GM12878 (cell line): ENCODE data around the gene SUPT3H. TPM values are rescaled to one million over a fixed set of nuclear protein-coding genes. Genes with fewer than 3 reads are reported as not detected.

Experiments used
- CBX5 ChIP-seq: sonication (generic); IDR thresholded peaks from 2 replicates; pipeline ENCODE4 v1.6.1; 2016; ENCODE audit warnings: low read depth, moderate library complexity, mild to moderate bottlenecking, inconsistent platforms
- ETV6 ChIP-seq, 2 experiments: fragments of 450-650 bp in 1 of 2; IDR thresholded peaks in 1 of 2; conservative IDR thresholded peaks in 1 of 2; 2 replicates each; pipeline ENCODE4 v1.6.1; 2014; ENCODE audit warnings: antibody characterized with exemption in 1 of 2, borderline replicate concordance in 1 of 2, low read depth in 1 of 2, mild to moderate bottlenecking in 1 of 2, moderate library complexity in 1 of 2
- FOXM1 ChIP-seq: IDR thresholded peaks from 2 replicates; pipeline ENCODE4 v1.6.1; 2012; ENCODE audit warnings: low read depth, mild to moderate bottlenecking, inconsistent platforms, low read length, moderate library complexity
- HDGF ChIP-seq: fragments of 450-650 bp; IDR thresholded peaks from 2 replicates; pipeline ENCODE4 v1.6.1; 2016; ENCODE audit warnings: antibody characterized with exemption
- NR2C2 ChIP-seq: IDR thresholded peaks from 2 replicates; pipeline ENCODE4 v1.6.1; 2011; ENCODE audit warnings: borderline replicate concordance, low read depth; ENCODE audit not compliant: control insufficient read depth, insufficient read length
- PAX8 ChIP-seq: fragments of 450-650 bp; IDR thresholded peaks from 2 replicates; pipeline ENCODE4 v1.6.1; 2017; ENCODE audit warnings: mild to moderate bottlenecking, moderate library complexity
- POU2F2 ChIP-seq: IDR thresholded peaks from 3 replicates; pipeline ENCODE4 v1.6.1; 2011; ENCODE audit warnings: low read depth, mild to moderate bottlenecking, low read length, borderline replicate concordance
- RUNX3 ChIP-seq: IDR thresholded peaks from 2 replicates; pipeline ENCODE4 v1.6.1; 2012; ENCODE audit warnings: low read length, inconsistent platforms
- SIN3A ChIP-seq: IDR thresholded peaks from 2 replicates; pipeline ENCODE4 v1.6.1; 2012; ENCODE audit warnings: low read depth, low read length, improper control_type of control experiment
- SMAD5 ChIP-seq: IDR thresholded peaks from 2 replicates; pipeline ENCODE4 v1.6.1; 2016; ENCODE audit warnings: antibody characterized with exemption, low read depth
- TCF7 ChIP-seq: IDR thresholded peaks from 2 replicates; pipeline ENCODE4 v1.6.1; 2014; ENCODE audit warnings: antibody characterized with exemption, borderline replicate concordance
- polyA plus RNA-seq, 11 experiments: library from polyadenylated mRNA; depleted of rRNA in 4 of 11; unstranded in 6 of 11; stranded (reverse) in 5 of 11; fragments of >200 nt; fragmentation: Nextera tagmentation in 4 of 11; fragmentation: Illumina TruSeq in 1 of 11; extraction: Ambion mirVana in 4 of 11; extraction: Trizol in 1 of 11; gene quantifications; 1 replicate in 1 of 11; 2 replicates in 10 of 11; pipeline versions ENCODE4 v1.2.1 to v1.2.3, GENCODE V29; 2011 to 2016; ENCODE audit warnings: inconsistent platforms in 2 of 11, missing spikeins in 2 of 11, low read depth in 1 of 11
- total RNA-seq, 4 experiments: library from RNA; depleted of rRNA in 3 of 4; stranded (reverse); fragments of >200 nt in 3 of 4; fragmentation: Illumina TruSeq in 1 of 4; extraction: Trizol in 1 of 4; gene quantifications; 2 replicates each; pipeline versions ENCODE4 v1.2.1 to v1.2.3, GENCODE V29; 2013 to 2021
- TF ChIP-seq, protein P1 (sequence below): fragments of 450-650 bp; IDR thresholded peaks from 2 replicates; pipeline ENCODE4 v1.6.1; 2017; ENCODE audit warnings: borderline replicate concordance
- TF ChIP-seq, protein P2 (sequence below): fragments of 450-650 bp; IDR thresholded peaks from 2 replicates; pipeline ENCODE4 v1.6.1; 2017; ENCODE audit warnings: antibody characterized with exemption, mild to moderate bottlenecking, moderate library complexity

Gene SUPT3H
- total and polyA plus RNA-seq, 10 of the 15 experiments (the other 5 are each of a cell fraction or from before 2014, with no cell fraction given), result 0.51 to 3.7 (median 2.0) TPM

DNA sequence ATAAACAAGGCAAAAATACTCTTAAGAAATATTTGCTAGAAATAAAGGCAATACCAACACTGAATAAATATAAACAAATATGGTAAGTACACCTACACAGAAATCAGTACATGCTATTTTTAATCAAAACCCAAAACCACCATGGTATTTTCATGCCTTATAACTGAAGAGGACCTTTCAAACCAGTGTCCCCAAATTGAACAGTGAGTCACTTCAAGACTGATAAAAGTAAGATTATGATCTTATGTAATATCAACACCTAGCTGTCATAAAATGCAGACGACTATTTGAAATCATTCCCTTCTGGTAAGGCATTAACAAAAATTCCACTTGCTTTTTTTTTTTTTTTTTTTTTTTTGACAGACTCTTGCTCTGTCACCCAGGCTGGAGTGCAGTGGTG lies 206.4 kb downstream of the SUPT3H start (continued):
- TF ChIP-seq TCF7 (no peak), SIN3A (no peak), HDGF (no peak), ETV6 (conservative IDR thresholded peaks at IDR 0.05 in 1 of 2, IDR thresholded peaks at IDR 0.05 in 1 of 2; ENCODE audit: borderline replicate concordance in 1 of 2, low read depth in 1 of 2) (no peak), NR2C2 (no peak), RUNX3 (peak; percentile 49; the same call in 1 of the 2 replicates), SMAD5 (no peak), PAX8 (no peak), POU2F2 (no peak), CBX5 (no peak), FOXM1 (no peak)
- TF ChIP-seq, protein P1, sequence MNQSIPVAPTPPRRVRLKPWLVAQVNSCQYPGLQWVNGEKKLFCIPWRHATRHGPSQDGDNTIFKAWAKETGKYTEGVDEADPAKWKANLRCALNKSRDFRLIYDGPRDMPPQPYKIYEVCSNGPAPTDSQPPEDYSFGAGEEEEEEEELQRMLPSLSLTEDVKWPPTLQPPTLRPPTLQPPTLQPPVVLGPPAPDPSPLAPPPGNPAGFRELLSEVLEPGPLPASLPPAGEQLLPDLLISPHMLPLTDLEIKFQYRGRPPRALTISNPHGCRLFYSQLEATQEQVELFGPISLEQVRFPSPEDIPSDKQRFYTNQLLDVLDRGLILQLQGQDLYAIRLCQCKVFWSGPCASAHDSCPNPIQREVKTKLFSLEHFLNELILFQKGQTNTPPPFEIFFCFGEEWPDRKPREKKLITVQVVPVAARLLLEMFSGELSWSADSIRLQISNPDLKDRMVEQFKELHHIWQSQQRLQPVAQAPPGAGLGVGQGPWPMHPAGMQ, result no peak
- TF ChIP-seq, protein P2, sequence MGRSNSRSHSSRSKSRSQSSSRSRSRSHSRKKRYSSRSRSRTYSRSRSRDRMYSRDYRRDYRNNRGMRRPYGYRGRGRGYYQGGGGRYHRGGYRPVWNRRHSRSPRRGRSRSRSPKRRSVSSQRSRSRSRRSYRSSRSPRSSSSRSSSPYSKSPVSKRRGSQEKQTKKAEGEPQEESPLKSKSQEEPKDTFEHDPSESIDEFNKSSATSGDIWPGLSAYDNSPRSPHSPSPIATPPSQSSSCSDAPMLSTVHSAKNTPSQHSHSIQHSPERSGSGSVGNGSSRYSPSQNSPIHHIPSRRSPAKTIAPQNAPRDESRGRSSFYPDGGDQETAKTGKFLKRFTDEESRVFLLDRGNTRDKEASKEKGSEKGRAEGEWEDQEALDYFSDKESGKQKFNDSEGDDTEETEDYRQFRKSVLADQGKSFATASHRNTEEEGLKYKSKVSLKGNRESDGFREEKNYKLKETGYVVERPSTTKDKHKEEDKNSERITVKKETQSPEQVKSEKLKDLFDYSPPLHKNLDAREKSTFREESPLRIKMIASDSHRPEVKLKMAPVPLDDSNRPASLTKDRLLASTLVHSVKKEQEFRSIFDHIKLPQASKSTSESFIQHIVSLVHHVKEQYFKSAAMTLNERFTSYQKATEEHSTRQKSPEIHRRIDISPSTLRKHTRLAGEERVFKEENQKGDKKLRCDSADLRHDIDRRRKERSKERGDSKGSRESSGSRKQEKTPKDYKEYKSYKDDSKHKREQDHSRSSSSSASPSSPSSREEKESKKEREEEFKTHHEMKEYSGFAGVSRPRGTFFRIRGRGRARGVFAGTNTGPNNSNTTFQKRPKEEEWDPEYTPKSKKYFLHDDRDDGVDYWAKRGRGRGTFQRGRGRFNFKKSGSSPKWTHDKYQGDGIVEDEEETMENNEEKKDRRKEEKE, result no peak
